ENCODE measurements around the gene ZNF135. TPM values are rescaled to one million over a fixed set of nuclear protein-coding genes. Genes with fewer than 3 reads are reported as not detected.

ZNF135 gene
- total RNA-seq, 2 experiments from 2014 or later: 1.2 to 1.3 TPM

GRCh38 chr19:58098682-58098998, 39.6 kb downstream of the ZNF135 start:
- ChIA-PET POLR2A (interaction anchor here (1.8 kb wide), 1 partner anchor 95 kb away, joined by 5 read pairs; the partner anchor contains the start of gene ZNF606), CTCF (interaction anchor here (1.2 kb wide), 1 partner anchor 76 kb away, joined by 4 read pairs; no protein-coding TSS in a partner anchor)
- ATAC-seq: no peak
- Mint-ChIP-seq H3K4me3 (peak overlapping the region; percentile 87), H3K9me3 (ENCODE audit: insufficient read depth) (peaks cover 19% of the 10 kb centered on the region), H3K27me3 (ENCODE audit: low read depth) (no peaks in the 10 kb centered on the region), H3K36me3 (ENCODE audit: low read depth) (peaks cover 22% of the 10 kb centered on the region), H3K27ac (peak overlapping the region; percentile 98), H3K4me1 (ENCODE audit: low read depth) (peaks cover 13% of the 10 kb centered on the region)
- DNase-seq: no peak

GRCh38 chr19:58107778-58108545, 48.9 kb downstream of the ZNF135 start:
- no peaks in the 10 kb centered on the region for H3K27me3 Mint-ChIP-seq (ENCODE audit: low read depth)
- no peak overlapping the region for H3K4me3 Mint-ChIP-seq
- ChIA-PET POLR2A (no interaction called here), CTCF (no interaction called here)
- no peak for DNase-seq
- no peak for ATAC-seq
- peaks cover 63% of the 10 kb centered on the region for H3K9me3 Mint-ChIP-seq (ENCODE audit: insufficient read depth)
- peaks cover 11% of the 10 kb centered on the region for H3K36me3 Mint-ChIP-seq (ENCODE audit: low read depth)
- no peaks in the 10 kb centered on the region for H3K4me1 Mint-ChIP-seq (ENCODE audit: low read depth)
- no peak overlapping the region for H3K27ac Mint-ChIP-seq

GRCh38 chr19:58108546-58108817, 49.4 kb downstream of the ZNF135 start:
- peaks cover 11% of the 10 kb centered on the region for H3K36me3 Mint-ChIP-seq (ENCODE audit: low read depth)
- H3K9me3 Mint-ChIP-seq (ENCODE audit: insufficient read depth): peaks cover 59% of the 10 kb centered on the region
- no peak overlapping the region for H3K4me3 Mint-ChIP-seq
- CTCF ChIA-PET: no interaction called here
- no peaks in the 10 kb centered on the region for H3K27me3 Mint-ChIP-seq (ENCODE audit: low read depth)
- DNase-seq (no peak), ATAC-seq (no peak)
- H3K27ac Mint-ChIP-seq: no peak overlapping the region
- no peaks in the 10 kb centered on the region for H3K4me1 Mint-ChIP-seq (ENCODE audit: low read depth)
- POLR2A ChIA-PET: no interaction called here

- Mint-ChIP-seq H3K4me1 (ENCODE audit: low read depth) (peaks cover 4% of the 10 kb centered on the region), H3K27ac (no peak overlapping the region), H3K9me3 (ENCODE audit: insufficient read depth) (peaks cover 59% of the 10 kb centered on the region), H3K36me3 (ENCODE audit: low read depth) (peaks cover 21% of the 10 kb centered on the region), H3K27me3 (ENCODE audit: low read depth) (no peaks in the 10 kb centered on the region), H3K4me3 (no peak overlapping the region)
- ChIA-PET CTCF (no interaction called here), POLR2A (no interaction called here)
- no peak for ATAC-seq
- no peak for DNase-seq
Measured at GRCh38 chr19:58117841-58118575, 58.9 kb downstream of the ZNF135 start.

GRCh38 chr19:58118979-58119733, 60.1 kb downstream of the ZNF135 start:
- ATAC-seq (no peak), DNase-seq (no peak)
- no peak overlapping the region for H3K4me3 Mint-ChIP-seq
- H3K9me3 Mint-ChIP-seq (ENCODE audit: insufficient read depth): peaks cover 64% of the 10 kb centered on the region
- peaks cover 23% of the 10 kb centered on the region for H3K36me3 Mint-ChIP-seq (ENCODE audit: low read depth)
- H3K4me1 Mint-ChIP-seq (ENCODE audit: low read depth): peaks cover 4% of the 10 kb centered on the region
- H3K27me3 Mint-ChIP-seq (ENCODE audit: low read depth): no peaks in the 10 kb centered on the region
- CTCF ChIA-PET: no interaction called here
- H3K27ac Mint-ChIP-seq: no peak overlapping the region
- POLR2A ChIA-PET: no interaction called here

Other genes starting within 250 kb of the ZNF135 start
- gene ZNF552, start 244.4 kb upstream of the ZNF135 start, total RNA-seq: 1 to 10 TPM; 7.1 to 9.7 TPM
- gene ZNF587B, start 229.0 kb upstream of the ZNF135 start, total RNA-seq: 10 to 100 TPM; 18.7 to 22.2 TPM
- 10 to 100 TPM; 32.0 to 34.6 TPM for gene ZNF587, start 209.4 kb upstream of the ZNF135 start, total RNA-seq
- gene ZNF814, start 170.2 kb upstream of the ZNF135 start, total RNA-seq: 10 to 100 TPM; 26.2 to 29.0 TPM
- gene ZNF417, start 142.7 kb upstream of the ZNF135 start, total RNA-seq: 10 to 100 TPM; 21.1 to 21.4 TPM
- gene ZNF418, start 123.9 kb upstream of the ZNF135 start, total RNA-seq: 1 to 10 TPM; 4.2 to 6.2 TPM
- gene ZNF256, start 111.6 kb upstream of the ZNF135 start, total RNA-seq: 1 to 10 TPM; 8.8 to 8.9 TPM
- gene C19orf18, start 84.7 kb upstream of the ZNF135 start, total RNA-seq: under 1 TPM; 0.42 to 0.73 TPM
- gene ZNF606, start 56.5 kb upstream of the ZNF135 start, total RNA-seq: 10 to 100 TPM; 13.6 to 14.4 TPM
- gene ZSCAN1, start 25.3 kb upstream of the ZNF135 start, total RNA-seq: not detected
- gene ZSCAN18, start 38.9 kb downstream of the ZNF135 start, total RNA-seq: 10 to 100 TPM; 18.8 to 19.1 TPM
- 1 to 10 TPM; 5.6 to 5.7 TPM for gene ZNF329, start 91.5 kb downstream of the ZNF135 start, total RNA-seq
- gene ZNF274, start 123.8 kb downstream of the ZNF135 start, total RNA-seq: 10 to 100 TPM; 31.9 to 32.8 TPM
- gene ZNF544, start 169.6 kb downstream of the ZNF135 start, total RNA-seq: 10 to 100 TPM; 48.1 to 56.2 TPM
- 1 to 10 TPM; 4.7 TPM for gene ZNF8, start 219.7 kb downstream of the ZNF135 start, total RNA-seq
- 10 to 100 TPM; 60.7 to 61.9 TPM for gene ERVK3-1, start 246.1 kb downstream of the ZNF135 start, total RNA-seq